SKM-1 (cell line): ENCODE results near the gene GPR137.
A peak's percentile ranks its signal among the peaks of the same experiment; 100 is the strongest.
"Not testable (repeated sequence)": the region's sequence is repeated elsewhere in the genome, so short reads cannot be mapped to it uniquely, and the experiment has no call there.

Source experiments
- DNase-seq: peaks from one replicate; lab custom pipeline; 2025; ENCODE audit not compliant: unreplicated experiment; lab: John Stamatoyannopoulos, UW

GPR137 gene

GRCh38 chr11:64299847-64300648, 14.4 kb downstream of the GPR137 start, which contains the start of gene CATSPERZ:
CATSPERZ (plus strand) TSS chr11:64300358; CDS start chr11:64300411, 53 bp downstream.
- DNase-seq = no peak

GRCh38 chr11:64303109-64304031, 17.7 kb downstream of the GPR137 start:
- no peak for DNase-seq

GRCh38 chr11:64304032-64304315, 18.3 kb downstream of the GPR137 start:
- no peak for DNase-seq

- peak; percentile 93 for DNase-seq
Measured at GRCh38 chr11:64304316-64305072, 18.8 kb downstream of the GPR137 start.

- DNase-seq = peak; percentile 99
Measured at GRCh38 chr11:64305075-64305690, 19.5 kb downstream of the GPR137 start, which contains the start of gene ESRRA. ESRRA (plus strand) TSS chr11:64305524; CDS start chr11:64307180, 1,656 bp downstream.

- DNase-seq = peak; percentile 79
Measured at GRCh38 chr11:64305691-64306562, 20.3 kb downstream of the GPR137 start.

- no peak for DNase-seq
Measured at GRCh38 chr11:64306563-64306875, 20.9 kb downstream of the GPR137 start.

GRCh38 chr11:64306876-64307622, 21.4 kb downstream of the GPR137 start:
- no peak for DNase-seq

GRCh38 chr11:64307795-64308194, 22.1 kb downstream of the GPR137 start:
- not testable (repeated sequence) for DNase-seq

GRCh38 chr11:64312947-64313346, 27.3 kb downstream of the GPR137 start:
- DNase-seq = no peak

- no peak for DNase-seq
Measured at GRCh38 chr11:64313491-64314145, 28.0 kb downstream of the GPR137 start.

- no peak for DNase-seq
Measured at GRCh38 chr11:64314146-64314804, 28.6 kb downstream of the GPR137 start.

- DNase-seq = no peak
Measured at GRCh38 chr11:64314805-64315561, 29.3 kb downstream of the GPR137 start.

- not testable (repeated sequence) for DNase-seq
Measured at GRCh38 chr11:64315667-64316526, 30.2 kb downstream of the GPR137 start.

GRCh38 chr11:64316672-64317324, 31.1 kb downstream of the GPR137 start:
- no peak for DNase-seq
